Endothelial cell of umbilical vein (primary cell): ENCODE data around the gene KCNJ4. TPM values are rescaled to one million over a fixed set of nuclear protein-coding genes. Genes with fewer than 3 reads are reported as not detected.

ENCODE experiments used
- BruUV-seq: library from RNA; stranded (reverse); fragments of 400-500 nt; replicated peaks from 2 replicates; lab custom pipeline; 2021; lab: Mats Ljungman, UMichigan
- CTCF ChIA-PET: fragments of 300-600, 350-600 bp; sonication (Branson Sonifier 250); formaldehyde crosslinking; loops from one replicate; lab custom pipeline; 2021; ENCODE audit warnings: antibody characterized with exemption, inconsistent platforms; lab: Charles Lee
- POLR2A ChIA-PET: fragments of 300-600, 350-600 bp; sonication (Branson Sonifier 250); formaldehyde crosslinking; loops from one replicate; lab custom pipeline; 2021; ENCODE audit warnings: antibody characterized with exemption, inconsistent platforms; lab: Charles Lee
- DNase-seq: peaks from one replicate; pipeline ENCODE4 v3.0.0-alpha.2; 2011; ENCODE audit warnings: low read depth, low spot score
- FAIRE-seq: peaks from 2 replicates; lab custom pipeline; 2011; peaks lifted over from hg19 to GRCh38; lab: Jason Lieb, UNC
- H2AFZ ChIP-seq: 2 replicates; pipeline ENCODE4 v1.6.0; 2012; ENCODE audit warnings: low read depth, low read length, control low read depth, inconsistent platforms
- H3K27ac ChIP-seq: 2 replicates; pipeline ENCODE4 v1.5.1; 2011; ENCODE audit warnings: low read depth, mild to moderate bottlenecking, control low read depth, low read length, moderate library complexity; ENCODE audit not compliant: insufficient read depth
- H3K27me3 ChIP-seq, 2 experiments: 2 replicates each; pipeline versions ENCODE4 v1.6.0 to v1.6.1; 2011; ENCODE audit warnings: low read length in 2 of 2, mixed read lengths in 1 of 2; ENCODE audit not compliant: control insufficient read depth in 2 of 2, insufficient read depth in 2 of 2
- H3K36me3 ChIP-seq, 2 experiments: 2 replicates in 1 of 2; 3 replicates in 1 of 2; pipeline ENCODE4 v1.5.1; 2011; ENCODE audit warnings: low read length in 2 of 2, mild to moderate bottlenecking in 1 of 2, moderate library complexity in 1 of 2; ENCODE audit not compliant: control insufficient read depth in 2 of 2, insufficient read depth in 2 of 2; ENCODE audit errors: extremely low read depth in 1 of 2
- H3K4me1 ChIP-seq: 3 replicates; pipeline ENCODE4 v1.5.1; 2011; ENCODE audit warnings: mild to moderate bottlenecking, low read length; ENCODE audit not compliant: control insufficient read depth, insufficient read depth; ENCODE audit errors: extremely low read depth
- H3K4me2 ChIP-seq: 2 replicates; pipeline ENCODE4 v1.6.1; 2011; ENCODE audit warnings: low read length, control low read depth, mixed read lengths; ENCODE audit not compliant: insufficient read depth
- H3K4me3 ChIP-seq, 3 experiments: fragments of 200-600 bp in 1 of 3; sonication (generic), shearing (Covaris generic) in 1 of 3; replicated peaks in 1 of 3; 2 replicates each; pipeline ENCODE4 v1.5.1; 2011 to 2016; ENCODE audit warnings: control low read depth in 3 of 3, low read length in 3 of 3, mild to moderate bottlenecking in 2 of 3, inconsistent platforms in 1 of 3, low read depth in 1 of 3, moderate library complexity in 1 of 3; ENCODE audit not compliant: insufficient read depth in 1 of 3
- H3K79me2 ChIP-seq: 2 replicates; pipeline ENCODE4 v1.6.0; 2012; ENCODE audit warnings: low read length, inconsistent platforms; ENCODE audit not compliant: control insufficient read depth, insufficient read depth
- H3K9ac ChIP-seq: replicated peaks from 2 replicates; pipeline ENCODE3; 2011; ENCODE audit warnings: low read length, control low read depth; ENCODE audit not compliant: insufficient read depth; ENCODE audit errors: extremely low read depth
- H3K9me1 ChIP-seq: replicated peaks from 3 replicates; pipeline ENCODE4 v1.6.0; 2011; ENCODE audit warnings: mild to moderate bottlenecking, low read length; ENCODE audit not compliant: control insufficient read depth, insufficient read depth; ENCODE audit errors: extremely low read depth
- H3K9me3 ChIP-seq: replicated peaks from 2 replicates; pipeline ENCODE4 v1.5.1; 2012; ENCODE audit warnings: low read length, inconsistent platforms; ENCODE audit not compliant: control insufficient read depth, insufficient read depth
- H4K20me1 ChIP-seq: replicated peaks from 2 replicates; pipeline ENCODE3; 2011; ENCODE audit warnings: mild to moderate bottlenecking, low read length; ENCODE audit not compliant: control insufficient read depth, insufficient read depth; ENCODE audit errors: extremely low read depth
- CTCF ChIP-seq, 2 donors: IDR thresholded peaks; 1 replicate in 1 of 2; 2 replicates in 1 of 2; pipeline ENCODE4 v1.5.1; 2011; ENCODE audit warnings: low read length in 2 of 2, mild to moderate bottlenecking in 2 of 2, moderate library complexity in 2 of 2, control low read depth in 1 of 2, inconsistent platforms in 1 of 2, low read depth in 1 of 2; ENCODE audit not compliant: insufficient read depth in 1 of 2; ENCODE audit errors: extremely low read depth in 1 of 2
- EZH2 ChIP-seq: IDR thresholded peaks from 2 replicates; pipeline ENCODE4 v1.6.1; 2012; ENCODE audit warnings: borderline replicate concordance, low read depth, mild to moderate bottlenecking, moderate library complexity, low read length, inconsistent platforms; ENCODE audit not compliant: severe bottlenecking
- FOS ChIP-seq: IDR thresholded peaks from 2 replicates; pipeline ENCODE4 v1.6.1; 2011; ENCODE audit warnings: mild to moderate bottlenecking, low read length, moderate library complexity, borderline replicate concordance; ENCODE audit not compliant: insufficient read depth
- GATA2 ChIP-seq: IDR thresholded peaks from 2 replicates; pipeline ENCODE4 v1.7.0; 2011; ENCODE audit warnings: low read depth, mild to moderate bottlenecking, moderate library complexity, mixed read lengths, low read length; ENCODE audit not compliant: insufficient read length, insufficient read depth
- MAX ChIP-seq: IDR thresholded peaks from 2 replicates; pipeline ENCODE4 v1.6.1; 2011; ENCODE audit not compliant: insufficient read depth, insufficient read length
- MYC ChIP-seq: IDR thresholded peaks from one replicate; pipeline ENCODE4 v1.6.1; 2011; ENCODE audit warnings: mild to moderate bottlenecking, low read depth, low read length
- POLR2AphosphoS5 ChIP-seq: IDR thresholded peaks from 2 replicates; pipeline ENCODE4 v1.6.1; 2012; ENCODE audit warnings: low read depth, mild to moderate bottlenecking, control low read depth, low read length, moderate library complexity; ENCODE audit not compliant: insufficient read depth
- dilution Hi-C: fragments of 300-500 bp; cut with MboI; formaldehyde crosslinking; loops from one replicate; pipeline ENCODE4 v1.15.0; 2019; ENCODE audit warnings: low sequenced_read_pairs; ENCODE audit not compliant: extremely low pct_ligation_motif_present
- intact Hi-C: fragments of 100-400 bp; cut with micrococcal nuclease; formaldehyde crosslinking; loops from one replicate; pipeline ENCODE4 v1.10.0; 2022
- polyA plus RNA-seq, 4 experiments: library from polyadenylated mRNA; depleted of rRNA in 3 of 4; stranded (reverse) in 3 of 4; unstranded in 1 of 4; fragments of >200 nt; gene quantifications; 2 replicates each; pipeline versions ENCODE4 v1.2.1 to v1.2.3, GENCODE V29; 2011 to 2012; ENCODE audit warnings: missing spikeins in 1 of 4
- total RNA-seq: library from RNA; stranded (reverse); gene quantifications from 2 replicates; pipeline ENCODE4 v1.2.3, GENCODE V29; 2021

KCNJ4 gene
- total and polyA plus RNA-seq, 2 donors (not counting 3 experiments of a cell fraction or from before 2014, with no cell fraction given): not detected

DNA sequence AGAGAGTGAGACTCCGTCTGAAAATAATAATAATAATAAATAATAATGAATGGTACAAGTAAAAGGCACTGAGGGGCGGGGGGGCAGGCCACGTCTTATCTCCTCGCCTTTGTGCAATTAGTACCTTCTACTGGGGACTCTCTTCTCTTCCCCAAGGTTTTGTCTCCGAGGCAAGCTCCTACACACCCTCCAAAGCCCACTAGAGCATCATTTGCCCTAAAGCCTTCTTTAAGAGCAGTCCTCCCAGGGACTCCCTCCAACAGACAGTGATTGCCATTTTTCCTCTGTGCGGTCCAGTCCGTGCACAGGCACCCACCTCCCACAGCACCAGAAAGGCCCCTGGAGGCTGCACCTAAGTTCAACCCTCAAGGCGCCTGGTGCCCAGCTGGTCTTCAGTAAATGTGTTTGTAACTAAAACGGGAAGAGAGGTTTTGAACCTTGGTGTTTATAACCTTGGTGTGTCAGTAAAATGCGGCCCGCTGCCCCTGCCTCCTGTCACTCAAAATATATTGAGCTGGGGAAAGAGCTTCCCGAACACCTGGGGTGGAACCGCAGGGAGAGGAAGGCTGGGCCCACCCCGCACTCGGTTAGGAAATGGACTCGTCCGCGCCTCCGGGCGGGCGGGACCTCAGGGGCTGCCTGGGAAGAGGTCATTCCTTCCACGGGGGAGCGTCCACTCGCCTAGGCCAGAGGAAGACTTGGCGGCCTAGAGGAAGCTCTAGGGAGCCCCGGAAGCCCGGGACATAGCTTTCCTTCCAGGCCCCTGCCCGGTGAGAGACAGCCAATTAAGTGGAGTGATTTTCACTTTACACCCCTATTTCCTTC, 8.2 kb upstream of the KCNJ4 start:
- intact Hi-C loops (loop anchor here (5.0 kb wide), 1 partner anchor 66 kb away; no protein-coding TSS in a partner anchor), dilution Hi-C loops (no loop called here)
- ChIA-PET CTCF (interaction anchor here (0.8 to 1.3 kb wide), 4 partner anchors 8 to 204 kb away, joined by 3 to 4 read pairs (median 4); partner anchors contain the start of gene KCNJ4), POLR2A (no interaction called here)
- TF ChIP-seq MYC: no peak
- no TSS peak for BruUV-seq
- no peak for FAIRE-seq
- Histone ChIP-seq H3K4me3 (no peak overlapping the region), H3K4me1 (peaks cover 7% of the 10 kb centered on the region), H3K79me2 (peaks cover 1% of the 10 kb centered on the region), H3K27ac (no peak overlapping the region), H3K27me3 (peaks cover 17 to 23% of the 10 kb centered on the region in 2 experiments), H3K4me2 (no peak overlapping the region), H3K9me1 (no peaks in the 10 kb centered on the region), H4K20me1 (no peaks in the 10 kb centered on the region), H2AFZ (no peak overlapping the region), H3K9me3 (no peaks in the 10 kb centered on the region), H3K36me3 (no peaks in the 10 kb centered on the region), H3K9ac (no peak overlapping the region)
- DNase-seq: no peak

DNA sequence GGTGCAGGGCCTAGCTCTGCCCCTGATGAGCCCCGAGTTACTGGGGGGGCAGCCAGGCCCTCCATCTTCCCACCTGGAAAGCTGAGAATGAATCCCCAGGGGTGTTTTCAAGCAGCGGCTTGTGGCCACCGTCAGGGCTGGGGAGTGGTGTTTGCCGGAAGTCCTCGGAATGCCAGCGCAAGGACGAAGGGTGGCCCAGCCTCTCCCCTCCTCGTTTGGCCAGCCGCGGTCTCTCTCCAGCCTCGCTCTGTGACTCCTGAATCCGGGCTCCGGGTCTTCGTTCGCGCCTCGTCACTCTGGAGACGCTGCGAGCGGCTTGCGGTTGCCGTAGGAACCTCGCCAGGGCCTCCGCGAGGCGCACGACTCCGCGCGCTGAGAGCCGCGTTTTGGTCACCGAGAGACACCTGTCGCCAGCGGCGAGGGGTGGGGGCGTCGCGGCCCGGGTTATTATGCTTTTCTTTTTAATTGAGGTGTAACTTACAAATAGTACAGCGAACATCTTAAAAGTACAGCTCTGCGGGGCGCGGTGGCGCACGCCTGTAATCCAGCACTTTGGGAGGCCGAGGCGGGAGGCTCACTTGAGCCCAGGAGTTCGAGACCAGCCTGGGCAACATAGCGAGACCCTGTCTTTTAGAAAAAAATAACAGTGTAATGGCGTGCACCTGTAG, 6.5 kb upstream of the KCNJ4 start:
- peak; percentile 65 for DNase-seq
- Histone ChIP-seq H3K27ac (no peak overlapping the region), H3K4me1 (no peaks in the 10 kb centered on the region), H3K27me3 (peaks cover 28 to 31% of the 10 kb centered on the region in 2 experiments), H3K4me2 (peak overlapping the region; percentile 11), H3K9ac (no peak overlapping the region), H3K9me3 (no peaks in the 10 kb centered on the region), H4K20me1 (no peaks in the 10 kb centered on the region), H3K4me3 (no peak overlapping the region), H2AFZ (no peak overlapping the region), H3K9me1 (no peaks in the 10 kb centered on the region), H3K36me3 (no peaks in the 10 kb centered on the region), H3K79me2 (no peaks in the 10 kb centered on the region)
- TF ChIP-seq FOS: no peak
- no peak for TF ChIP-seq MYC
- no peak for TF ChIP-seq MAX
- TF ChIP-seq GATA2: no peak
- no peak for TF ChIP-seq CTCF (IDR thresholded peaks at IDR 0.05; ENCODE audit: extremely low read depth in 1 of 2, insufficient read depth in 1 of 2, low read depth in 1 of 2, low read length in 2 of 2)
- no peak for TF ChIP-seq POLR2AphosphoS5
- peak; percentile 42 for TF ChIP-seq EZH2
- ChIA-PET CTCF (interaction anchor here (1.6 kb wide), 1 partner anchor 8 kb away, joined by 5 read pairs; no protein-coding TSS in a partner anchor), POLR2A (no interaction called here)
- peak; percentile 83 for FAIRE-seq
- no TSS peak for BruUV-seq
- dilution Hi-C loops (no loop called here), intact Hi-C loops (loop anchor here (5.0 kb wide), 1 partner anchor 64 kb away; no protein-coding TSS in a partner anchor)
